Caco-2 (cell line): ENCODE measurements around the gene KRT35. TPM values are rescaled to one million over a fixed set of nuclear protein-coding genes. Genes with fewer than 3 reads are reported as not detected.

ENCODE experiments used
- BruUV-seq: library from RNA; stranded (reverse); fragments of 400-500 nt; replicated peaks from 2 replicates; lab custom pipeline; 2021; lab: Mats Ljungman, UMichigan
- CTCF ChIA-PET: fragments of 300-600 bp; sonication (Branson Sonifier 250); formaldehyde crosslinking; loops from one replicate; lab custom pipeline; 2022; ENCODE audit warnings: antibody characterized with exemption; lab: Charles Lee
- POLR2A ChIA-PET: fragments of 300-600 bp; sonication (Branson Sonifier 250); formaldehyde crosslinking; loops from one replicate; lab custom pipeline; 2022; ENCODE audit warnings: antibody characterized with exemption; lab: Charles Lee
- DNase-seq, 2 experiments: peaks; one replicate each; pipeline versions ENCODE4 v3.0.0 to v3.0.0-alpha.2; 2020 to 2022
- H3K27me3 ChIP-seq: replicated peaks from 2 replicates; pipeline ENCODE4 v1.6.0; 2011; ENCODE audit warnings: low read length; ENCODE audit not compliant: control insufficient read depth, insufficient read depth
- H3K36me3 ChIP-seq: 2 replicates; pipeline ENCODE4 v1.5.1; 2011; ENCODE audit warnings: low read length; ENCODE audit not compliant: control insufficient read depth, insufficient read depth
- H3K4me1 ChIP-seq: fragments of 250-450 bp; sonication (Bioruptor Pico); 2 replicates; pipeline ENCODE4 v1.5.1; 2020; ENCODE audit warnings: mild to moderate bottlenecking
- H3K4me3 ChIP-seq: 2 replicates; pipeline ENCODE4 v1.5.1; 2011; ENCODE audit warnings: low read depth, mild to moderate bottlenecking, control low read depth, low read length
- H3K9me3 ChIP-seq: fragments of 250-450 bp; sonication (Bioruptor Pico); 2 replicates; pipeline ENCODE4 v1.5.1; 2020; ENCODE audit warnings: mild to moderate bottlenecking, moderate library complexity
- H3K27ac Mint-ChIP-seq: one replicate; pipeline ENCODE4 v1.8.0; 2022; ENCODE audit warnings: mixed read lengths; ENCODE audit not compliant: unreplicated experiment
- H3K27me3 Mint-ChIP-seq: one replicate; pipeline ENCODE4 v1.8.0; 2022; ENCODE audit warnings: mixed read lengths; ENCODE audit not compliant: insufficient read depth, unreplicated experiment
- H3K36me3 Mint-ChIP-seq: one replicate; pipeline ENCODE4 v1.8.0; 2022; ENCODE audit warnings: mild to moderate bottlenecking, mixed read lengths; ENCODE audit not compliant: insufficient read depth, unreplicated experiment
- H3K4me1 Mint-ChIP-seq: one replicate; pipeline ENCODE4 v1.8.0; 2022; ENCODE audit warnings: low read depth, mixed read lengths; ENCODE audit not compliant: unreplicated experiment
- H3K4me3 Mint-ChIP-seq: one replicate; pipeline ENCODE4 v1.8.0; 2022; ENCODE audit warnings: mild to moderate bottlenecking, moderate library complexity, mixed read lengths; ENCODE audit not compliant: unreplicated experiment
- H3K9me3 Mint-ChIP-seq: one replicate; pipeline ENCODE4 v1.8.0; 2022; ENCODE audit warnings: mixed read lengths; ENCODE audit not compliant: unreplicated experiment
- intact Hi-C: fragments of 100-400 bp; cut with micrococcal nuclease; formaldehyde crosslinking; loops from one replicate; pipeline ENCODE4 v1.10.0; 2022; ENCODE audit not compliant: unreplicated experiment
- total RNA-seq: library from RNA; stranded (reverse); gene quantifications from 2 replicates; pipeline ENCODE4 v1.2.3, GENCODE V29; 2022
- TF ChIP-seq, protein P1 (sequence below), 2 experiments: fragments of 200-600 bp in 1 of 2; IDR thresholded peaks; 1 replicate in 1 of 2; 2 replicates in 1 of 2; pipeline versions ENCODE4 v1.5.1 to v1.8.0; 2011 to 2022; ENCODE audit warnings: antibody characterized with exemption in 1 of 2, control low read depth in 1 of 2, inconsistent platforms in 1 of 2, low read depth in 1 of 2, low read length in 1 of 2, mild to moderate bottlenecking in 1 of 2, moderate library complexity in 1 of 2; ENCODE audit not compliant: insufficient read depth in 1 of 2, severe bottlenecking in 1 of 2, unreplicated experiment in 1 of 2

Gene KRT35
- total RNA-seq, 1 experiment from 2014 or later: not detected

DNA sequence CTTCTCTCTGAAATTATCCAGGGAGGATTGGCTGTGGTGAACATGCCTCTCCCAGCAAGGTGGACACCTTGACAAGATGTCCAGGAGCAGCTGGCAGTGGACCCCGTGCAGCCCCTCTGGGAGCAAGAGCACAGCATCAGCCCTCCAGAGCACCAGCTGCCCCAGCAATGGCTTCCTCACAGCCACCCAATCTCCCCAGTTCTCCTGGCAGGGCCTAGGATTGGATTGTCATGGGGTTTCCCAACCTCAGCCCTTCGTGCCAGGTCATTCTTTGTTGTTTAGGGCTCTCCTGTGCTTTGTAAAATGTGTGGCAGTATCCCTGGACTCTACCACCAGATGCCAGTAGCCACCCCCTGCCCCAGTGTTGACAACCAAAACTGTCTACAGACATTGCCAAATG is 10.5 kb upstream of the KRT35 start:
- Mint-ChIP-seq H3K36me3 (no peaks in the 10 kb centered on the region), H3K27ac (no peak overlapping the region), H3K9me3 (no peaks in the 10 kb centered on the region), H3K27me3 (no peaks in the 10 kb centered on the region), H3K4me1 (no peaks in the 10 kb centered on the region), H3K4me3 (no peak overlapping the region)
- TF ChIP-seq, protein P1, sequence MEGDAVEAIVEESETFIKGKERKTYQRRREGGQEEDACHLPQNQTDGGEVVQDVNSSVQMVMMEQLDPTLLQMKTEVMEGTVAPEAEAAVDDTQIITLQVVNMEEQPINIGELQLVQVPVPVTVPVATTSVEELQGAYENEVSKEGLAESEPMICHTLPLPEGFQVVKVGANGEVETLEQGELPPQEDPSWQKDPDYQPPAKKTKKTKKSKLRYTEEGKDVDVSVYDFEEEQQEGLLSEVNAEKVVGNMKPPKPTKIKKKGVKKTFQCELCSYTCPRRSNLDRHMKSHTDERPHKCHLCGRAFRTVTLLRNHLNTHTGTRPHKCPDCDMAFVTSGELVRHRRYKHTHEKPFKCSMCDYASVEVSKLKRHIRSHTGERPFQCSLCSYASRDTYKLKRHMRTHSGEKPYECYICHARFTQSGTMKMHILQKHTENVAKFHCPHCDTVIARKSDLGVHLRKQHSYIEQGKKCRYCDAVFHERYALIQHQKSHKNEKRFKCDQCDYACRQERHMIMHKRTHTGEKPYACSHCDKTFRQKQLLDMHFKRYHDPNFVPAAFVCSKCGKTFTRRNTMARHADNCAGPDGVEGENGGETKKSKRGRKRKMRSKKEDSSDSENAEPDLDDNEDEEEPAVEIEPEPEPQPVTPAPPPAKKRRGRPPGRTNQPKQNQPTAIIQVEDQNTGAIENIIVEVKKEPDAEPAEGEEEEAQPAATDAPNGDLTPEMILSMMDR (IDR thresholded peaks at IDR 0.05; ENCODE audit: insufficient read depth in 1 of 2, low read depth in 1 of 2, low read length in 1 of 2, severe bottlenecking in 1 of 2, unreplicated experiment in 1 of 2): no peak
- no peaks in the 10 kb centered on the region for H3K9me3 ChIP-seq
- no peaks in the 10 kb centered on the region for H3K36me3 ChIP-seq
- H3K4me3 ChIP-seq: no peak overlapping the region
- H3K4me1 ChIP-seq: no peaks in the 10 kb centered on the region
- CTCF ChIA-PET: no interaction called here
- POLR2A ChIA-PET: no interaction called here
- BruUV-seq: no TSS peak
- intact Hi-C loops: loop anchor here (10.0 kb wide), 1 partner anchor 167 kb away; no protein-coding TSS in a partner anchor
- no peak for DNase-seq
- no peaks in the 10 kb centered on the region for H3K27me3 ChIP-seq

DNA sequence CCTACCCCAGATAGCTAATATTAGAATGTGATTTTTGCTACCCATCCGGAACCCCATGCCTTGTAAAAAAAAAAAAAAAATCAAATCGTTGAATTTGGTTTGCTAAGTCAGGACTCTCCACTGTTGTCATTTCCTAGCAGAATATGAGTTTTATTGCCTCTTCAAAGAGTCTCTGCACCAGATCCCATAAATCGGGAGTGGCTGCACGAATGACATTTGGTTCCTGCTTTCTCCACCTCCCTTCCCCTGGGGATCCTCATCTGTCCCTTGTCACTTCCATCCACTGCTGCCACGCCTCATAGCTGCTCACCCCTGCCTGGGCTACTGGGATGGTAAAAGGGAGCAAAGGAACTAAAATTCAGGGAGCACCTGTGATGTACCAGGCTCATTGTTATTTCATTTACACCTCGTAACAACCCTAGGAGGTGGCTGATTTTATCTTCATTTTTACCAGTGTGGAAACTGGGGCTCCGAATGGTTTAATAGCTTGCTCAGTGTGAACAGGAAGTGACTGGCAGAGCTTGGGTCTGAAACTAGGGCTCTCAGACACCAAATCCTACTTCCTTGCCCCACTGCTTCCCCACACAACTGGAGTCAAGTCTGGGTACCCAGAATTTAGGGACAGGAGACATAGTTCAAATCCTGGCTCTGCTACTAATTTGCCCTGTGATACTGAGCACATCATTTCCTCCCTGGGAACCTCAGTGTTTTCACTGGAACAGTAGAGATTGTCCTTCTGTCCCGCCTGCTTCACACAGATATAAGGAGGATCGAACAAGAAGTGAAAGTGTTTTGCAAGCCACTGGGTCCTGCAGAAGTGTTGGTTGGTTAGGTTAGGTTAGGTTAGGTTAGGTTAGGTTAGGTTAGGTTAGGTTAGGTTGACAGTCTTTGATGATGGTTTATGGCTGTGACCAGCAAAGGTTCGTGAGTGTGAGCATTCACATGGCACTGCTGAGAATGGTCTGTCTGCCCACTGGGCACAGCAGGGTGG is 9.3 kb upstream of the KRT35 start:
- H3K9me3 Mint-ChIP-seq: no peaks in the 10 kb centered on the region
- no peak overlapping the region for H3K4me3 ChIP-seq
- intact Hi-C loops: loop anchor here (10.0 kb wide), 1 partner anchor 165 kb away; no protein-coding TSS in a partner anchor
- DNase-seq: no peak
- POLR2A ChIA-PET: no interaction called here
- H3K9me3 ChIP-seq: no peaks in the 10 kb centered on the region
- no peaks in the 10 kb centered on the region for H3K4me1 ChIP-seq
- no TSS peak for BruUV-seq
- no peaks in the 10 kb centered on the region for H3K36me3 Mint-ChIP-seq
- H3K4me3 Mint-ChIP-seq: no peak overlapping the region
- no peaks in the 10 kb centered on the region for H3K27me3 Mint-ChIP-seq
- H3K27ac Mint-ChIP-seq: no peak overlapping the region
- H3K4me1 Mint-ChIP-seq: no peaks in the 10 kb centered on the region
- TF ChIP-seq, protein P1 (IDR thresholded peaks at IDR 0.05; ENCODE audit: insufficient read depth in 1 of 2, low read depth in 1 of 2, low read length in 1 of 2, severe bottlenecking in 1 of 2, unreplicated experiment in 1 of 2): no peak
- H3K36me3 ChIP-seq: no peaks in the 10 kb centered on the region
- CTCF ChIA-PET: interaction anchor here (0.7 to 1.3 kb wide), 2 partner anchors 121 to 173 kb away, joined by 3 read pairs; no protein-coding TSS in a partner anchor
- H3K27me3 ChIP-seq: no peaks in the 10 kb centered on the region

DNA sequence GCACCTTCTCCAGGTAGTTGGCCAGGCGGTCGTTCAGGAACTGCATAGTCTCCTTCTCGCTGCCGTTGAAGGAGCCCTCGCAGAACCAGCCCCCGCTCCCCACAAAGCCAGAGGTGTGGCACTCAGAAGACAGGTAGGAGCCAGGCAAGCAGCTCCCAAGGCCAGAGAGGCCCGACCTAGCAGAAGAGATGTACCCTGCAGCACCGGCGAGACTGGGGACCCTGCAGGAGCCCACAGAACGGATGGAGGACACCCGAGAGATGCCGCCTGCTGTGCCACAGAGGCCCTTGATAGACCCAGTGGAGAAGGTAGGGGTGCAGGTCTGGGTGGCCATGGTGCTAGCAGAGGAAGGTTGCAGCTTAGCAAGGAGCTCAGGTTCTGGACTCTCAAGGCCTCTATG is 8.6 kb upstream of the KRT35 start, which contains the start of gene KRT36:
TSS of gene KRT36 (minus strand) at position 380 of the 400 bp plus-strand sequence. CDS start at position 334, 46 bp downstream.
- no peak for DNase-seq
- BruUV-seq: no TSS peak
- TF ChIP-seq, protein P1 (IDR thresholded peaks at IDR 0.05; ENCODE audit: insufficient read depth in 1 of 2, low read depth in 1 of 2, low read length in 1 of 2, severe bottlenecking in 1 of 2, unreplicated experiment in 1 of 2): no peak
- Mint-ChIP-seq H3K36me3 (no peaks in the 10 kb centered on the region), H3K4me3 (no peak within 1 kb of the TSS), H3K9me3 (no peaks in the 10 kb centered on the region), H3K27ac (no peak within 1 kb of the TSS), H3K4me1 (no peaks in the 10 kb centered on the region), H3K27me3 (no peaks in the 10 kb centered on the region)
- CTCF ChIA-PET: interaction anchor here (1.3 kb wide), 1 partner anchor 174 kb away, joined by 3 read pairs; no protein-coding TSS in a partner anchor
- Histone ChIP-seq H3K36me3 (no peaks in the 10 kb centered on the region), H3K27me3 (no peaks in the 10 kb centered on the region), H3K4me3 (no peak within 1 kb of the TSS), H3K9me3 (no peaks in the 10 kb centered on the region), H3K4me1 (no peaks in the 10 kb centered on the region; the same call in 1 of the 2 replicates)
- intact Hi-C loops: no loop called here
- POLR2A ChIA-PET: no interaction called here
